8988T (cell line): ENCODE measurements around the gene FUS.
"Not testable (repeated sequence)": the region's sequence is repeated elsewhere in the genome, so short reads cannot be mapped to it uniquely, and the experiment has no call there.

ENCODE experiments used
- DNase-seq: peaks from one replicate; pipeline ENCODE4 v3.0.0; 2011

FUS gene

GRCh38 chr16:31179747-31180459, at the start of gene FUS:
Gene FUS, plus strand, starts transcription at chr16:31180139. Its CDS starts 76 bp downstream, at chr16:31180215.
- DNase-seq, result peak; percentile 81

GRCh38 chr16:31130336-31130891, 49.5 kb upstream of the FUS start:
- no peak for DNase-seq

DNA sequence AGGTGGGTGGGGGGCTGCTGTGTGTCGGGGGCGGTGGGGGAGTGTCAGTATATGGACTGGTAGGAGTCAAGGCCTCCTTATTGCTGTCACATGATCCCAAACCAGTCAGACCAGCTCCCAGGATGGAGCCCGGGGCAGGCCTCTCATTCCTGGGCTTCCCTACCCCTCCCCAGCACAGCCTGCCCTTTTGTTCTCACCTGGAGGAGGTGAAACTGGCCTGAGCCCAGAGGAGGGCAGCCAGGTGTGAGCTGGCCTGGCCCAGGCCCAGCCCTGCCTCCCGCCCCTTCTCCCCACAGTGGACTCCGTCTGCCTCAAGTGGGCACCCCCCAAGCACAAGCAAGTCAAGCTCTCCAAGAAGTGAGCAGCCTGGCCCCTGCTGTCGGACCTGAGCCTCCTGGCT, 49.0 kb upstream of the FUS start:
- DNase-seq, result no peak

DNA sequence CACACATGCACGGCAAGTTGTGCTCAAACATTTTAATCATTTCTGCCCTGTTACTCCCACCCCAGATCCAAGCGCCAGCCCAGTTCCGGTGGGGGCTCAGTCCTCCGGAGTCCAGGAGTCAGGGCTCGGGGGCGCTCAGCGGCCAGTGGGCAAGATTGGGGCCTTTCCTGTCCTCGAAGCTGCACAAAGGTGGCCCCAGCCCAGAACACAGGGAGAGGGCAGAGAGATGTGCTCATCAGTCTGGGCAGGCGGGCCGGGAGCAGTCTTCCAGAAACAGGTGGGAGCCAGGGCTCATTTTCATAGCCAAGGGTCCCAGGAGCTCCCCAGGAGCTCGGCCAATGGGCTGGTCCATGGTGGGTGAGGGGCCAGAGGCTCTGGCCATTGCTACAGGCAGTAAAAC, 48.5 kb upstream of the FUS start:
- DNase-seq, result no peak

DNA sequence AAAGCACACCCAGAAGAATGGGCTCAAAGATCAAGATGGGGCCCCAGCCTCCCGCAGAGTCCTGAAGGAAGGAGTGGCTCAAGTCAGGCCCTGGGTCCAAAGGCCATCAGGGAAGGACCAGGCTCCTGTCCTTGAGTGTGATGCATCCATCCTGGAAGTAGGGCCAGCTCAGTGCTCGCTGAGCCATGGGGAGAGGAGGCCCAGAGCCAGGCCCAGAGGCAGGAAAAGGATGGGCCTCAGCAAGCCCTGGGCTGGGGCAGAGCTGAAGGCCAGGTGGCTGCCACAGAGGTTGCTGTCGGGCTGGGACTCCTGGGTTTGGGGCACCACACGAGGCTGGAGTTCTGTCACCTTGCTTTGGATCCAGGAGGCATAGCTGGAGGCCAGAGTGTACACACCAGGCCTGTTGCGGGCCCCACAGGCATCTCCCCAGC, 48.1 kb upstream of the FUS start:
- no peak for DNase-seq

DNA sequence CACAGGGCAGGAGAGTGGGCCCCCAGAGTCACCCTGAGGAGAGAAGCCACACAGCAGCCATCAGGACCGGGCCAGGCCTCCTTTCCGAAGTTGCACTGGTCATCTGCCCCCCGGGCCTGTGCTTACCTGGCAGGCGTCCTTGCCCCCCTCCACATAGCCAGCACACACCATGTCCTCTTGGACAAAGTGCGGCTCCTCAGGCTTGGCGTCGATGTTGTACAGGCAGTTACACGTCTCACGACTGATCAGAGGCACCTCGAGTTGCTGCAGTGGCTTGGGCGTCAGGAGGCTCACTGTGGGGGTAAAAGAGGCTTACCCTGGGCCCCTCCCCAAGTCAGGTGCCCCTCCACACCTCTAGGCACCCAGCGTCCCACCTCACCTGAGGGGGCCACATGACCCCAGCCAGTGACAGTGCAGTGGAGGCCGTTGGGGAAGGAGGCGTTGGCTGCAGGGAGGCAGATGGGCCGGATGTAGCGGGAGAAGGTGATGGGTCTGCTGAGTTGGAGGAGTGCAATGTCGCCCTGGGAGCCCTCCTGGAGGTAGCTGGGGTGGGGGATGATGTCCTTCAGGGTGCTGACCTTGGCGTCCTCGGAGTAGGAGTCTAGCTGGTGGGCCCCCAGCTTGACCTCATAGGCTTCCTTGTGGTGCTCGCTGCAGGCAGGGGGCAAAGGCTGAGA, 47.5 kb upstream of the FUS start:
- DNase-seq, result no peak

GRCh38 chr16:31133046-31133501, 46.9 kb upstream of the FUS start:
- DNase-seq, result no peak

GRCh38 chr16:31134091-31134571, 45.8 kb upstream of the FUS start:
- no peak for DNase-seq

GRCh38 chr16:31134625-31135534, 45.1 kb upstream of the FUS start:
- no peak for DNase-seq

DNA sequence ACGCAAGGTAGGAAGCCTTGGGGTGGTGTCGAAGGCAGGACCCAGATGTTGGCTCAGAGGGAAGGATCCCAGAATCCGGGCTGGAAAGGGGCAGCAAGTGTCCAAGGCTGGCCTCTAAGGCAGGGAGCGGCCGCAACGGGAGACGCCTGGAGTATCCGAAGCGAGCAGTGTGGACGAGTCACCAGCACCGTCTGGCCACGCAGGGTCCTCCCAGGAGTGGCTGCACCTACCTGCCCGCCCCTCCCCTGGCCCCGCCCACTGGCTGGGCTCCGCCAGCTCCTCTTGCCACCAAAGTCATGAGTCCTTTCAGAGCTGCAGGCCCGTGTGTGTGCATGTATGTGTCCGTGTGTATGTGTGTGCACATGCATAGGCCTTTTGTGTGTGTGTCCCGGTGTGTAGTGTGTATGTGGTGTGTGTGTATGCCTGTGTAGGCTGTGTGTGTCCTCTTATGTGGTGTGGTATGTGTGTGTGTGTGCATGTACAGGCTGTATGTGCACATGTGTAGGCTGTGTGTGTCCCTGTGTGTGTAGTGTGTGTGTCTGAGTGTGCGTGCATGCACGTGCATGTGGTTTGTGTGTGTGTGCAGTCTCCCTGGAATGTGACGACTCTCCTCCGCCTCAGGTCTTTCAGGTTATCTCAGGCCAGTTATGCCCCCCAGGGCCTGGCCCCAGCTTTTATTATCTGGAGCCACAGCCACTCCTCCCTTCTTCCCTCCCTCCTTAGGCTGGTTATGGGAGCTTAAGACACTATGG, 44.2 kb upstream of the FUS start, which contains the start of gene PRSS8:
PRSS8 (minus strand) TSS at position 193 of the 752 bp plus-strand sequence. CDS start 229 bp downstream, outside the sequence.
- no peak for DNase-seq

- DNase-seq, result no peak
Measured at GRCh38 chr16:31136287-31136662, 43.7 kb upstream of the FUS start.

- DNase-seq, result not testable (repeated sequence)
Measured at GRCh38 chr16:31136822-31137499, 43.0 kb upstream of the FUS start.

GRCh38 chr16:31138621-31139578, 41.0 kb upstream of the FUS start:
- DNase-seq, result peak; percentile 88

- not testable (repeated sequence) for DNase-seq
Measured at GRCh38 chr16:31141071-31141469, 38.9 kb upstream of the FUS start.

DNA sequence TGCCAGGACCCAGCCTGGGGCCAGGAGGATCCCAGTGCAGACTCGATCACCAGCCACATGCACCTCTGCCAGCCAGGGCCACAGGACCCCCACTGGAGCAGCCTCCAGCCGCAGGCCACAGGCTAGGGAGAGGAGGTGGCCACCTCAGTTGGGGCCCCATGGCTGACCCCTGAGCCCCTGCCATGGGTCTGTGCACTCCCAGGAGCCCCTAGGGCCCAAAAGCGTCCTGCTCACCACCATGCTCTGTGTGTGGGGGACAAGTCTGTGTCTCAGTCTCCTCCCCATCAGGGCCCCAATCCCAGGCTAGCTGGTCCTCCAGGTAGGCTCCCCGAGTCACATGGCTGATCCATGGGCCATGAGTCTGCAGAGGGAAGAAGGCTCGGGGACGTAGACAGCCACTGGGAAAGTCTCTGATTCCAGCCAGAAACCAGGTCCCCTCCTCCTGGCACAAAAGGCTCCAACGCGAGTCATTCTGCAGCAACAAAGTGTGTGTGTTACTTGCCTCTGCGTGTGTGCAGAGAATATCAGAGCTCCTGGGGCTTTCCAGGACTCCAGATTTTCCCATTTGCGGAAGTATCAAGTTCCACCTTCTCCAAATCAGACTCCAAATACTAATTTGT, 38.3 kb upstream of the FUS start:
- no peak for DNase-seq

- peak; percentile 99 for DNase-seq
Measured at GRCh38 chr16:31142109-31143010, 37.6 kb upstream of the FUS start.

- no peak for DNase-seq
Measured at GRCh38 chr16:31143011-31143693, 36.8 kb upstream of the FUS start.

DNA sequence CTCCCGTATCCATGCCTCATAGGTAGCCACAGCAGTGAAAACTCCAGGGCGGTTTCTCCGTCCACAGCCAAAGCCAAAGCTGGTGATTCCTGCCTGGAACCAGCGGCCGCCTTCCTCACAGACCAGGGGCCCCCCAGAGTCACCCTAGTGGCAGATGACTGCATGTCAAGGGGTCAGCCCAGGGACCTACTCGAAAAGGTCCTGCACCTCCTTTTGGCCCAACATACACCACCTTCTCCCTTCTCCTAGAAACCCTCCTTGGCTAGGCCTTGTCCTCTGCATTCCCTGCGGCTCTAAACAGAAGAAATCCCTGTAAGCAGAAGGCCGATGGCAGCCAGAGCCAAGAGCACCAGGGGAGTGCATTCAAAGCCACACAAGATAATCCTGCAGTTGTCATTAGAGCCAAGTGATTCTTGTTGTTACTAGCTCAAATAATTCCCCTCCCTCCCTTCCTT, 36.2 kb upstream of the FUS start:
- DNase-seq, result no peak
